PFSK-1 (cell line): ENCODE data around the gene CCDC14. TPM values are rescaled to one million over a fixed set of nuclear protein-coding genes. Genes with fewer than 3 reads are reported as not detected.
A peak's percentile ranks its signal among the peaks of the same experiment; 100 is the strongest.

Experiments
- FOXP2 ChIP-seq: optimal IDR thresholded peaks from 2 replicates; pipeline ENCODE3; 2011; ENCODE audit warnings: borderline replicate concordance, control low read depth, inconsistent platforms; ENCODE audit not compliant: insufficient read depth; ENCODE audit errors: extremely low read length, extremely low read depth
- POLR2AphosphoS5 ChIP-seq: IDR thresholded peaks from 2 replicates; pipeline ENCODE4 v1.6.1; 2012; ENCODE audit warnings: low read depth, mild to moderate bottlenecking, control low read depth, low read length, moderate library complexity
- REST ChIP-seq, 2 experiments: IDR thresholded peaks; 2 replicates each; pipeline versions ENCODE4 v1.6.1 to v1.8.0; 2011 to 2012; ENCODE audit warnings: low read depth in 2 of 2, low read length in 2 of 2, control low read depth in 1 of 2, inconsistent platforms in 1 of 2, mild to moderate bottlenecking in 1 of 2, moderate library complexity in 1 of 2; ENCODE audit not compliant: insufficient read depth in 1 of 2
- SIN3A ChIP-seq: IDR thresholded peaks from 2 replicates; pipeline ENCODE4 v1.6.1; 2012; ENCODE audit warnings: mild to moderate bottlenecking, low read length, moderate library complexity, borderline replicate concordance; ENCODE audit not compliant: insufficient read depth
- TAF1 ChIP-seq: IDR thresholded peaks from 2 replicates; pipeline ENCODE4 v1.6.1; 2012; ENCODE audit warnings: low read length, control low read depth, borderline replicate concordance; ENCODE audit not compliant: insufficient read depth
- polyA plus RNA-seq: library from polyadenylated mRNA; unstranded; fragments of >200 nt; gene quantifications from one replicate; pipeline ENCODE4 v1.2.1, GENCODE V29; 2012; ENCODE audit warnings: low read depth, missing spikeins; ENCODE audit not compliant: insufficient read length

CCDC14 gene, protein sequence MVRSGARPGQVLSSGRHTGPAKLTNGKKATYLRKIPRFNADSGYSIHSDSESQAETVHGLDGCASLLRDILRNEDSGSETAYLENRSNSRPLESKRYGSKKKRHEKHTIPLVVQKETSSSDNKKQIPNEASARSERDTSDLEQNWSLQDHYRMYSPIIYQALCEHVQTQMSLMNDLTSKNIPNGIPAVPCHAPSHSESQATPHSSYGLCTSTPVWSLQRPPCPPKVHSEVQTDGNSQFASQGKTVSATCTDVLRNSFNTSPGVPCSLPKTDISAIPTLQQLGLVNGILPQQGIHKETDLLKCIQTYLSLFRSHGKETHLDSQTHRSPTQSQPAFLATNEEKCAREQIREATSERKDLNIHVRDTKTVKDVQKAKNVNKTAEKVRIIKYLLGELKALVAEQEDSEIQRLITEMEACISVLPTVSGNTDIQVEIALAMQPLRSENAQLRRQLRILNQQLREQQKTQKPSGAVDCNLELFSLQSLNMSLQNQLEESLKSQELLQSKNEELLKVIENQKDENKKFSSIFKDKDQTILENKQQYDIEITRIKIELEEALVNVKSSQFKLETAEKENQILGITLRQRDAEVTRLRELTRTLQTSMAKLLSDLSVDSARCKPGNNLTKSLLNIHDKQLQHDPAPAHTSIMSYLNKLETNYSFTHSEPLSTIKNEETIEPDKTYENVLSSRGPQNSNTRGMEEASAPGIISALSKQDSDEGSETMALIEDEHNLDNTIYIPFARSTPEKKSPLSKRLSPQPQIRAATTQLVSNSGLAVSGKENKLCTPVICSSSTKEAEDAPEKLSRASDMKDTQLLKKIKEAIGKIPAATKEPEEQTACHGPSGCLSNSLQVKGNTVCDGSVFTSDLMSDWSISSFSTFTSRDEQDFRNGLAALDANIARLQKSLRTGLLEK
- polyA plus RNA-seq, result 7.9 TPM

DNA sequence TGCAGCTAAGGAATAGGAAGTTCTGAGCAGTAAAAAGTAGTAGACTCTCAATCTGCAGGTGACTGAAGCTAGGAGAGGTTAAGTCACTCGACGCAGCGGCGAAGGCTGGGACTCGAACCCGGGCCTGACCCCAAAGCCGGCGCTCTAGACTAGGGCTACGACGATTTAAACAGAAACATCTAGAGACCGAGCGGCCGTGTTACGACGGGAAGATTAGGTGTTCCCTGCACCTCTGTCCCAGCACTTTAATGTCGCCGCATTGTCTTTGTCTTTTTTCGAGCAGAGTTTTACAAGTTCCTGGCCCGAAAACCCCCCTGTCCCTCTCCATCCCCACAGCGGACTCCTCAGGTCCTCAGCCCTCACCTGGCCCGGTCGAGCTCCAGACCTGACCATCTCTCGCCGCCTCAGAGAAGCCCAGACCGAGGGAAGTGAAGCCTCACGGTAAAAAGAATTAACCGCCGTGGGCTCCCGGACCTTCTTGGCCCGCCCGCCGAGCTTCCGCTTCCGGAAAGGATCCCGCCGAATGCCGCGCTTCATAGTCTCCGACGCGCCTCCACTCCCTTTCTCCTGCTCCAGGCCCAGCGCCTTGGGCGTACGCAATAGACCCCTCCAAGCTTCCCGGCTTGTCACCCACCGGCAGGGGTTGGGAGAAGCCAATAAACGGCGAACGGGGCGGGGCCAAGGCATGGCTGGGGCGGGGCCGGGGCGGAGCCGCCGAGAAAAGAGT lies at the start of gene CCDC14:
Gene CCDC14, minus strand, starts transcription at position 449 of the 727 bp plus-strand sequence. Its CDS starts 56 bp downstream, at position 393.
- TF ChIP-seq REST (IDR thresholded peaks at IDR 0.05; ENCODE audit: insufficient read depth in 1 of 2, low read depth in 2 of 2, low read length in 2 of 2) (no peak), FOXP2 (no peak), SIN3A (no peak), POLR2AphosphoS5 (peak; percentile 80), TAF1 (no peak)

- TF ChIP-seq FOXP2, result no peak
- TF ChIP-seq REST (IDR thresholded peaks at IDR 0.05; ENCODE audit: insufficient read depth in 1 of 2, low read depth in 2 of 2, low read length in 2 of 2), result no peak
- no peak for TF ChIP-seq TAF1
- no peak for TF ChIP-seq SIN3A
- TF ChIP-seq POLR2AphosphoS5, result no peak
Measured at GRCh38 chr3:124007186-124007585, 46.2 kb upstream of the CCDC14 start.

GRCh38 chr3:123997543-123997942 lies 36.5 kb upstream of the CCDC14 start:
- TF ChIP-seq SIN3A, result no peak
- TF ChIP-seq TAF1, result no peak
- no peak for TF ChIP-seq FOXP2
- TF ChIP-seq POLR2AphosphoS5, result no peak
- TF ChIP-seq REST (IDR thresholded peaks at IDR 0.05; ENCODE audit: insufficient read depth in 1 of 2, low read depth in 2 of 2, low read length in 2 of 2), result no peak

DNA sequence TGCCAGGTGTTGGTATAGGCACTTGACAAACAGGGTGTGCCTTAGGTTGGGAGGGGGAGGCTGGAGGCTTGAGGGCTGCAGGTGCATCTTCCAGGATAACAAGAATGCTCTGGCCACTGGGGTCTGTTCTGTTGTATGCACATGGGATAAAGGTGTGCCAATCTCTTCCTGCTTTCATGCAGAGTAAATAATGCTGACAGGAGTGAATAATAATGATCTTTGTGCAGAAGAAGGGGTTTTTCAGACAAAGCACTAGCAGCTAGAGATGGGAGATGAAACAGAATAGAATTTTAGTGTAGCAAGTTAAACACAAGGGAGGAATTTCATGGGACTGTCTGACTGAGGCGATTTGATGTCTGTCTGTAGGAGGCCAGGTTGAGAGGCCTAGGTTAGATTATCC lies 32.8 kb upstream of the CCDC14 start:
- TF ChIP-seq POLR2AphosphoS5, result no peak
- no peak for TF ChIP-seq TAF1
- no peak for TF ChIP-seq REST (IDR thresholded peaks at IDR 0.05; ENCODE audit: insufficient read depth in 1 of 2, low read depth in 2 of 2, low read length in 2 of 2)
- TF ChIP-seq FOXP2, result no peak
- no peak for TF ChIP-seq SIN3A
